NOMO-1 treated with dmso at 0.1 percent for 144 hours (cell line): ENCODE data around the gene RTN4R.
"Not testable (repeated sequence)": the region's sequence is repeated elsewhere in the genome, so short reads cannot be mapped to it uniquely, and the experiment has no call there.

Source experiments
- DNase-seq: peaks from one replicate; lab custom pipeline; 2025; ENCODE audit not compliant: unreplicated experiment; lab: John Stamatoyannopoulos, UW

RTN4R gene

DNA sequence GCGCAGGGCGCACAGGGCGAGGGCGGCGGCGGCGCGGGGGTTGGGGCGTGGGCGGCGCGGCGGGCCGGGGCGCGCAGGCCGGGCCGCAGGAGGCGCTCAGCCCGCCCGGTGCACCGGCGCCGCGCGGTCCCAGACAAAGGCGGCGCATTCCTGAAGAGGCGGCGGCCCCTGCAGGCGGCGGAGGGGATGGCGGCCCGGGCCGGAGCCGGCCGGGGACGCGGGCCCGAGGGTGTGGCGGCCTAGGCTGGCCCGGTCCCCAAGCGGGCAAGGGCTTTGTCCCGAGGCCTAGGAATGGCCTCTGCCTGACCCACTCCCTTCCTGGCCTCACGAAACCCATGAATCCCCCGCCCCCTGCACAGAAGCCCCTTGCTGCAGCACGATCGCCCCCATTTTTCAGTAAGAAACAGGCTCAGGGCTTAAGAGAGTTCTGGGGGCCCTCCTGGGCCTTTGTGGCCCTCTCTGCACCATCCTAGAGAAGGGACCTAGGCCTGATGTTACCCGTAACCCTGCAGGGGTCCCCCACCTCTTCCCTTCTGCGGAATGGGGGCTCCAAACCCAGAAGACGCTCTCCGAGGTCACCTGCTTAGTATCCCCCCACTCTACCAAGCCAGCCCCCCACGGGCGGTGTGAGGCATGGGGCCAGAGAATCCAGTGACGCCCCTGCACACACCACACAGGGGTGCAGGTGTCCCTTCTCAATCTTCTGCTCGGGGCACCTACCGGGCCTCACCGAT, at the start of gene RTN4R:
Gene RTN4R, minus strand, starts transcription at position 40 of the 734 bp plus-strand sequence. CDS start 226 bp downstream, outside the sequence.
- peak; percentile 22 for DNase-seq

DNA sequence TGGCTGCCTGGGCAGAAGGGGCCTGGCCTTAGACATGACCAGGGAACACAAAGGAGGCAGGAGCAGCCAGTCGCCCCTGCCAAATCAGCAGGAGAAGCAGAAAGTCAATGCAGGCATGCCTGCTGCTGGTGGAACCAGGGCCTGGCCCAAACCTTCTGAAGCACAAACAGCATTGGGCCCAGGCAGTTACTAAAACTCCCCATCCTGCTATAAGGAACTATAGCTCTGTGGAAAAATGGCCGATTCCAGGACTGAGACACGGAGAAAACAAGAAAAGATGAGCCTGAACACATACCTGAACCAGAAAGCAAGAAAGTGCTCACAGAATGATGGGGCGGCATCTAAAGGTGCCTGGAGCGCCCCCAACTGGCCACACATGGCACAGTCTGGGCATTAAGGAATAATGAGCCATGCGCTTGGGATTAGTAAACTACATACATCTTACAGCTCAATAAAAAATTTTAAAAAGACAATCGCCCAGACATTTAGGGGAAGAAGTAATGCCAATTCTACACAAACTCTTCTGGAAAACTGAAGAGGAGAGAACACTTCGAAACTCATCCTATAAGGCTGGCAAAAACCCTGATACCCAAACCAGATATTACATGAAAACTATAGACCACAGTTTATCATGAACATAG, 49.4 kb upstream of the RTN4R start:
- not testable (repeated sequence) for DNase-seq

DNA sequence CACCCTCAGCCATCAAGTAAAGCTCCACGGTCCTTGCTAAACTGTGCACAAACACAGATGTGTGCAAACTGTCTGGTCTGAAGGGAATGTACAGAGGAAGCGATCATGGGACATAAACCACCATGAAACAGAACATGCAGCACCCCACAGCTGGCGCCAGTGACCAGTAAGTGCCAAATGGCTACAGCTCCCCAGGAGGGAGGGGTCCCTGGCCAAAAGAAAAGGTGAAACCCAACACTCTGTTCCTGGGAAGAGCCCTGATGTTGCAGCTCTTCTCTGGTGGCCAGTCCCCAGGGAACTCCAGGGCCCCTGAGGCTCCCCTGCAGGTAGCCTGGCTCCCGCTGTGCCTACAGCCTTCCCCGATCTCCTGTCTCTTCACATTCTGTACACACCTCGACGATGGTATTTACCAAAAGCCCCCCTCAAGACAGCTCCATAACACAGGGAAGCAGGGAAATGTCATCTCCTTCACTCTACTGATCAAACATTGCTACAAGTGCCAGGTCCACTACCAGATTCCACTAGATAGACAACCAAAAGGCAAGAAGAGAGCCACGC, 48.8 kb upstream of the RTN4R start:
- no peak for DNase-seq

DNA sequence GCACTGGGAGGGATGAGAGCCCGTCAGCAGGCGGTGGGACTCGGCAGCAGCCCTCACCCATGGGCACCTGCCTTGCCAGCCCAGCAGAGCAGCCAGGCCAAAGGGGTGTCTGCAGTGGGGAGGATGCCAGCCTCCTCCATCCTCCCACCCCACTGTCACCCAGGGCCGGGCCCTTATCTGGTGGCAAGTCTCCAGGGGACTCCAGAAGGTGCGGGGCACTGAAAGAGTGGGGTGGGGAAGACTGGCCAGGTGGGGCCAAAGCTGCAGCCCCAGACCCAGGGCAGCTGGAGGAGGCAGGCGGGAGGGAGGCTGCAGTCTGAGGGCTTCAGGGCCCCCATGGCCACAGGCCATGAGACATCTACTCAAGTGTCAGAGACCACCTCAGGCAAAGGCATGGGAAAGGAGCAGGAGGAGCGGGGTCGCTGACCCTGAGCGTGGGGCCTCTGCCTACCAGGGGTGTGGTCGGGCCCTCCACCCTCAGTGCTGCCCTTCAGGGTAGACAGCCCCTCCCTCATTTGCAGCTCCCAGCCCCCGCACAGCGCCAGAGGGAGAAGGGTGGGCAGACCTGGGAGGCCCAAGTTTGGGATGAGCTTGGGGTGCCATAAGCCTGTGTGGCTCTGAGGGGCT, 48.2 kb upstream of the RTN4R start:
- no peak for DNase-seq

DNA sequence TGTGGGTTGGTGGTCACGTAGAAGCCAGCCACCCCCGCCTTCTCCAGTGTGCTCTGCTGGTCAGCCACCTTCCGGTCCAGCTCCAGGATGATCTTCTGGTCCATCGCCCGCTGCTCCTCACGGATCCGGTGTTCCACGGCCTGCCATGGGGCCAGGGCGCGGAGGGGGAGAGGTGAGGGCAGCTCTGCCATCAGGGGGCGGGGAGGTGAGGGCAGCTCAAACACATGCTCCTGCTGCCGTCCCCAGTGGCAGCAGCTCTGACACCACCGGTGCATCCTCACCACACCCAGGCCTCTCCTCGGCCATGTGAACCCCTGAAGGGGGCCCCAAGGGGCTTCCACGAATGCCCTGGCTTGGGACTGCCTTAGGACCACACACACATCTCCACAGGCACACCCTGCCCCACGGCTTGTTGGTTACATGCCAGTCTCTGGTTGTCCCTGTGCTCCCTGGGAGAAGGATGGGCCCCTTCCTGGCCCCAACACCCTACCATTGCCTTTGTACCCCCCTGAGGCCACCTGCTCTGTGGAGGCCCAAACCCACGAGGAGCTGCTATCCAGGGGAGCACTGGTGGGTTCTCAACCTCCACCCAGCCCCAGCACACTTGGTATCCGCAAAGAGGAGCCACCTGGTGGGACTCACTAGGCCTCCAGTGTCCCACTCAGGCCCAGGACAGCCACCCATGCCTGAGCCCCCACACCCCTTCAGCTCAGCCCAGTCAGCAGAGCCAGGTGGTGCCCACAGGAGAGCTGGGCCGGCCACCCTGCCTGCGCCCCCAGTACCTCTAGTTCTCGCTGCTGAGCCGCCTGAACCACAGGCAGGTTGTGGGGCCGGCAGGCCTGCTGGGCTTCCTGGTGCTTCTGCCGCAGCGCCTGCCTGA, 47.5 kb upstream of the RTN4R start:
- no peak for DNase-seq

DNA sequence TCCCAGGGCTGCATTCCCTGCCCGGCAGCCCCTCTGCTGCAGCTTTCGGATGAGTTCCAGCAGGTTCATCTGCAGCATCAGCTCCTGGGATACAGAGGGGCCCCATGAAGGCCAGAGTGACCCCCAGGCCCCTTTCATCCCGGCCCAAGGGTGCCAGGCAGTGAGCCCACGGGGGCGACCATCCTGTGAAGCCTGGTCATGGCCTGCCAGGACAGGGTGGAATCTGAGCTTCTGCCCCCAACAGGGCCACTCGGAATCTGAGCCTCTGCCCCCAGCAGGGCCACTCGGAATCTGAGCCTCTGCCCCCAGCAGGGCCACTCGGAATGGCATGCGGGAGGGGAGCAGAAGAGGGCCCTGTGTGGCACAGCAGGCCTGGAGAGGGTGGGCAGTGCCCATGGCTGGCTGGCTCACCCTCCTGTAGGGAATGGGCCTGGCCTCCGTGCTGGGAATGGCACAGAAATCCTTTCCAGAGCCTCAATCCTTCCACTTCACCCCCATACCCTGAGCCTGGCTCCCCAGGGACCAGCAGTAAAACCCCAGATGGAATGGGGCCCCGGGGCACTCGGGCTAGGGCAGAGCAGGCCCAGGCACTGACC, 46.7 kb upstream of the RTN4R start:
- DNase-seq: not testable (repeated sequence)

DNA sequence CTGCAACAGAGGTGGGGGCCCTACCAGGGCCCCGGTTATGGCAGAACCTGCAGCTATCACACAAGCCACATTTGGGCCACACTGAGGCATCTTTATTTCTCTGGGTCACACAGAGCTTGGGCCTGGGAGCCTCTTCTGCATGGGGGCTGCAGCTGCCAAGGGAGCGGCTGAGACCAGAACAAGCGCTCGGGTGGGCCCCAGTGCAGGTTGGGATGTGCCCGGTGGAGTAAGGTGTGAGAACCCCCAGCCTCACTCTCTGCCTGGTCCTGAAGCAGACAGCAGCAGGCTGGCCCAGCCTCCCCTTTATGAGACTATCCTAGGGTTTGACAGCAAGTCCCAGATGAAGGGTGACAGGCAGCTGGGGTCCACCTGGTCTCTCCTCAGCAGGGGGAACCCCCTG, 46.1 kb upstream of the RTN4R start:
- DNase-seq: not testable (repeated sequence)

DNA sequence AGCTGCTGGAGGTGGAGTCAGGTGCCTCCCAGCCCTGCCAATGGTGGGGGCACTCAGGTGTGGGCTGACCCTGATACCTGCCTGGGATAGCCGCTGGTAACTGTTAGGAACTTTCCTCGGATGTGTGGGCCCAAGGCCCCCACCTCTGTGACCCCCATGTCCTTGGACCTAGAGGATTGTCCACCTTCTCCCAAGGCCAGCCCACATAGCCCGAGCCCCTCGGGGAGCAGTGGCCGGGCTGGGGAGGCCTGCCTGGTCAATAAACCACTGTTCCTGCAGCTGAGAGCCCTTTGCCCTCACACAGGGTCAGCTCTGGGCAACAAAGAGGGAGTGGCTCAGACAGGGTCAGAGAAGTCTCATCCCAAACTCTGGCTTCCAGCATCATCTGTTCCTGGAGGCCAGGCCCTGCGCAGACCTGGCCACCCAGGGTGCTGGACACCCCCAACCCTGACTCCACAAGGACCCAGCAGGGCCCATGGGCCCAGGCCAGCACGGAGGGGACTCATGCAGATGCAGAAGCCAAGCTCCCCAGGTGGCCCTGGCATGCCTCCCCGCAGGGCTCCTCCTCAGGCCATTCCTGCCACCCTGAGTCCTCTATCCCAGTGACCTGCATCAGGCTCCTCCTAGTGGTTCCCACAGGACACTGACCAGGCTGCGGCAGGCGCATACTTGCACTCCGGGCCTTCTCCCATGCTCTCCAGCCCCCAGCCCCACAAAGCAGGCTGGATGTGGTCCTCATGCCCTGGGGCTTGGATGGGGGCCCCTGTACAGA, 45.4 kb upstream of the RTN4R start:
- DNase-seq: not testable (repeated sequence)

DNA sequence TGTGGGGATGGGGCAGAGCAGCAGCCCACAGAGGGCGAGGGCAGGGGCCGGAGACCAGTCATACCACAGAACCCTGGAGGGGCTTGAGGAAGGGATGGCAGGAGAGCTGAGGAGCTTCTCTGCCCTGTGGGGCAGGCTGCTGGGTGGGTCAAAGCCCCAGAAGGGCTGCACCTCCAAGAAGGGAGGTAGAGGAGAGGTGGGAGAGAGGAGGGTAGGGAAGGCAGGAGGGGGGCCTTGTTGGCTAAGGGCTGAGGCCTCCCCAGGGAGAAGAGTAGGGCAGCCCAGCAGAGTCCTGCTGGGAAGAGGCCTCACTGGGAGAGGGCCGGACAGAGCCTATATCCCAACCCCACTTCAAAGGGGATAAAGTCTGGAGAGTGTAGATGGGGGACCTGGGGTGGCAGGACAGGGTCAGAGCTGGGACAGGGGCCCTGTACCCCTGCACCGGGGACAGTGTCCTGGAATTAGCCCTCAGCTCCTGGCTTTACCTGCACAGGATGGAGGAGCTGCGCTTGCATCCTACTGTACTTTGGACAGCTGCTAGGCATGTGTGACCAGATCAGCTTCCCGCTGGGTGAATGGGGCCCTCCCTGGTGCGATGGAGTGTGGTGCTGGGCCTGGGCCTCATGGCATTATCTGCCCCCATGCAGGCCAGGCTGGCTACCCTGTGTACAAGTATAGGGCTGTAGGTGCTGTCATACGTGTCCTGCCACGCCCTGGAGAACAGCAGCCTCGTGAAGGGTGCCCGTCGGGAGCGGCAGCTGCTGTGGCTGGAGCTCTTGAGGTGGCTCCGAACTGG, 44.5 kb upstream of the RTN4R start:
- no peak for DNase-seq

DNA sequence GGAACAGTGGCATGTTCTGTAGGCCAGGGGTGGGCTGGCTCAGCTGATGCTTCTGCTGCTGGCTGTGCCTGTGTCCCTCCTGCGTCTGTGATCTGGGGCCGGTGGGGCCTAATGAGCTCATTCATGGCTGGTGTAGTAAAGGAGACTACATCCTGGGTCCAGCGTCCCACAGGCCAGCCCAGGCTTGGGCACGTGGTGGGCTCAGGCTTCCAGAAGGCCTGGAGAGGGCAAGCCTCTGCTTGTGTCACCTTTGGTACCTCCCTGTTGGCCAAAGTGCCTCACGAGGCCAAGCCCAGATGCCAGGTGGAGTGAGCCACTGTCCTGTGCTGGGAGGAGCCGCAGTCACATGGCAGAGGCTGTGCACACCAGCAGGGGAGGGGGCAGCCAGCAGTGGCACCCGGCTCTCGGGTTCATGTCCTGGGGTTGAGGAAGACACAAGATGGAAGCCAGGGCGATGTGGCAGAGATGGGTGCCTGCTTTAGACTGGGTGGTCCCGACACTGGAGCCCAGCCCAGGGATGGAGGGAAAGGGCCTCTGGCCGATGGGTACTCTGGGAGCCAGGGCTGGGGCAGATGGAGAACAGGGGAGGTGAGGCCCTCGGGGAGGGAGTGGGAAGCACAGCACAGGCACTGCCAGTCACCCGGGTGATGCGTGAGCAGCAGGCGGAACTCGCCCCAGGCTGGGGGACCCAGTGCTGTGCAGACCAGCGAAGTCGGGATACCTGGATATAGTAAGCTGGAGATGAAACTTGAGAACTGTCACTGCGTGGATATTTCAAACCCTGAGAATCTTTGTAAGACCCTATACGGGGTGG, 43.3 kb upstream of the RTN4R start:
- DNase-seq: not testable (repeated sequence)

DNA sequence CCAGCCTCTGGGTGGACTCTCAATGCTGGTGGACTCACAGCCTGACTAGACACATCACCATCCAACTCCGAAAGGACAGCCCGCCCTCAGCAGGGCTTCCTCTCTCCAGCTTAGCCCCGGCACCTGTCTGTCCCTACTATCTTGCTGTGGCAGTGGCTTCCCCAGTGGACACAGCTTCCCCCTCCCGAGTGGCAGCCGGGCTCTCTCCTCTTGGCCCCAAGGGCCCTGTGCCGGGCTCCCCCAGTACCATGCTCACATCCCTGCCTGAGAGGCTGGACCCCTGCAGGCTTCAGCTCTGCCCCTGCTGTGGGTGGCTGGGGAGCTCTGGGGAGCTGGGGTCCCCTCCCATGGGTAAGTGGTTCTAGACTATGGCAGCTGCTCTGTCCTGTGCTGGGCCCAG, 42.7 kb upstream of the RTN4R start:
- not testable (repeated sequence) for DNase-seq

DNA sequence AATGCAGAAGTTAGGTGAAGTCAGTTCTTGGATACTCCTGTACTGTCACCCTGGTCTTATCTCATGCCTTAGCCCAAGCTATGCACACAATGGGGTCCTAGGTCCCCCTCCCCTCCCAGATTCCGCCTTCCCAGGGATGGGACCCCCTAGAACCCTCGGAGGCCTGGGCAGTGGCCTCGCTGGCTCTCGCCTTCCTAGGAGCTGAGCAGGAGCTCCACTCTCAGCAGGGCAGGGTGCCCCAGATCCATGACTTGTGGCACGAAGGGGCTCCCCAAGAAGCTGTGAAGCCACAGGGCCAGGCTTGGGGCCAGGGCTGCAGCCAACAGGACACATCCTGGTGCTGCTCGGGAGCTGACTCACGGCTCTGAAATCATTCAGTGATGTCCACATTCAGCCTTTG, 42.1 kb upstream of the RTN4R start:
- not testable (repeated sequence) for DNase-seq

DNA sequence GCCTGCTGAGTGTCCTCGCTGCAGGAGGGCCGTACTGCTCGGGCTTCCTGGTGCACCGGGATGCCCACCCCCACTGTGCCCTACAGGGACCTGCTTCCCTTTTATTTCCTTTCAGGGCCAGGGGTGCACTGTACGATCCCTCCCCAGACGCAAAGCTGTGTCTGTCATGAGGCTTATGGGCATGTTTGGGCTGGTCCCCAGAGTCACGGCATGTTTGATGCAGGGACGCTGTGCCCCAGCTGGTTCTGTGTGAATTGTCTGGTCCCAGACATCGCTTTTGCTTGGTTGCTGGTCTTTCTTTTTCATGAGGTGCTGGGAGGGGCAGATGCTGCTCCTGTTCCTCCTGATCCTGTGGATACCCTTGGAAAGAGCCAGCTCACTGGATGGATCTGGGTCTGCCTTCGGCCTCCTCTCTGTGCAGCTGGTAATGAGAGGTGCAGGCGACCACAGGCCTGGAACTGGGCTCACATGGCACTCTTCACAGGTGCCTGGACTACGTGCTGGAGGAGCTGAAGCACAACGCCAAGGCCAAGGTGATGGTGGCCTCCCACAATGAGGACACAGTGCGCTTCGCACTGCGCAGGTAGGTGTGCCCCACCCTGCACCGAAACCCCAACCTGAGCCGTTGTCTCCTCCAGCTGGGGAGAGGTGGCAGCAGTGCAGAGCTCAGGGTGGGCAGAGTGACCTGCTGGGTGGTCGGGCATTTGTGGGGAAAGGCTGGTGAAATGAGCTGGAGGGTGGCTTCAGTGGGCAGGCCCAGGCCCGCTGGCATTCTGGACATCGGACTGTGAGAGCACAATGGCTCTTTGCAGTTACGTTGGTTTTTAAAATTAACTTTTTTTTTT, 40.9 kb upstream of the RTN4R start:
- not testable (repeated sequence) for DNase-seq

DNA sequence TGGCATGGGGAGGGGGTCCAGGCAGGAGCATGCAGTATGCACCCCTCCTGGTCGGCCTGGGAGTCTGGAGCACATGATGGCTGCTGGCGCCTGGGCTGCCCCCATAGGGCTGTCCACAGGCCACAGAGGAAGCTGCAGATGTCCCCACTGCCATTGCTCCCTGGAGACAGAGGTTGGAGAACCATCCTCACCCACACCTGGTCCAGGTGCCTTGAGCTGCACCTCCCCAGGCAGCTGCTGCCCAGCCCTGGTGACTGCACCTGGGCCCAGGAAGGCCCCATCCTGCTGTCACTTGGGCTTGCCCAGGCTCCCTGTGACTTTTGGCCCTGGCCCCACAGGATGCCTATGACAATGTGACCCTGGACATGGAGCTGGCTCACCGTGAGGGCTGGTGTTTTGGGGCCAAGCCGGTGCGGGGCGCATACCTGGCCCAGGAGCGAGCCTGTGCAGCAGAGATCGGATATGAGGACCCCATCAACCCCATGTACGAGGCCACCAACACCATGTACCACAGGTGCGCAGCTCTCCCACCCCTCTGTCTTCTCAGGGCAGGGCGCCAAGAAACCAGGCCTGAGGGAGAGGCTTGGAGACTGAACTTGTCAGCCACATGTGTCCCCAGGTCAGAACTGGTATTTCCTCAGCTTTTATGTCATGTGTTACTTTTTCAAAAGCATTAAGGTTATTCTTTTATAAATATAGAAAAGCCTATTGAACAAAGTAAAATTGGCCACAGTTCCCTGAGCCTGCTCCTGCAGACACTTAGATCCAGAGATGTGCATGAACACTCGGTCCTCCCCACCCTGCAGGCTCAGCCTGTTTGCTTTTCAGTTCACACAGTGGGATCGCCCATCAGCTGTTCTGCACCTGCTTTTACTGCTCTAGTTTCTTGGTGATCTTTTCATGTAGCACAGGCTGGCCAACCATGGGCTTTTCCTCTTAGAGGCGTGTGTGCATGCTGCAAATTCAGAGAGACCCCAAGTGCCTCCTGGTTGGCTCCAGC, 39.6 kb upstream of the RTN4R start:
- not testable (repeated sequence) for DNase-seq

DNA sequence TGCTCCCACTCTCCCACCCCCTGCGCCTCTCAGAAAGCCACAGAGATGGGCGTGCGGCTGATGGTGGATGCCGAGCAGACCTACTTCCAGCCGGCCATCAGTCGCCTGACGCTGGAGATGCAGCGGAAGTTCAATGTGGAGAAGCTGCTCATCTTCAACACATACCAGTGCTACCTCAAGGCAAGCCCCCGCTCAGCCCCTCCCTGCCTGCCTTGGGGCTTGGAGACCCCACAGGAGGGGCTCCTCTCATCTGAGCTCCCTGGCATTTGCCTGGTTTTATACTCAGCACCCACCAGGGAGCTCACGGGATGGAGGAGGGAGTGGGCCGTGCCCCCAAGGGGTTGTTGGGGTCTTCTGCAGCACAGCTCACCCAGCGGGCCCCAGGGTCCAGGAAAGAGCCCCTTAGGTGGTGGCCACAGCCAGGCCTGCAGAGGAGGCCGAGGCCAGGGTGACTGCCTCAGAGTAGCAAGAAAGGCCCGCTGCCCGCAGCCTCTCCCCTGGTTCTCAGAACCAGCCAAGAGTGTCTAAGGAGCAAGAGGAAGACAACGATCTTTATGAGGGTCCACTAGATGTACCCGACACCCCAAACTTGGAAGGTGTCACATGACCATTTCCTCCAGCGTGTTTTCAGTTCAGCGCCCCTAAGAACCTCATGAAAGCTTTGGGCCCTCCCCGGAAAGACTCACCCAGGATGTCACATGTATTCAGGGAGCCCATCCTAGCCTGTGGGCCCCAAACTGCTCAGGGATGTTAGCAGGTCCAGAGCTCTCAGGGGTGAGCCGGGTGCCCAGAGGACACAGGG, 38.7 kb upstream of the RTN4R start:
- not testable (repeated sequence) for DNase-seq
